Measurements from ENCODE around the gene HIC1. TPM values are rescaled to one million over a fixed set of nuclear protein-coding genes. Genes with fewer than 3 reads are reported as not detected.

HIC1 gene
- total and polyA plus RNA-seq, 9 of the 15 experiments (the other 6 are each of a cell fraction or from before 2014, with no cell fraction given), result 0.01 to 2.5 (median 0.18) TPM

- TF ChIP-seq E4F1 (CRISPR knock-in tag; IDR thresholded peaks at IDR 0.05; ENCODE audit: borderline replicate concordance) (no peak), CTCF (IDR thresholded peaks at IDR 0.05 in 2 of 3, conservative IDR thresholded peaks at IDR 0.05 in 1 of 3; ENCODE audit: insufficient read depth in 2 of 3, low read depth in 1 of 3, low read length in 3 of 3) (peak; percentile 34 to 62 (median 50); a peak in 5 of 6 replicates), HNRNPLL (IDR thresholded peaks at IDR 0.05; ENCODE audit: low read depth, low read length, poor library complexity, severe bottlenecking) (no peak), GABPB1 (CRISPR knock-in tag; IDR thresholded peaks at IDR 0.05) (peak; percentile 42; the same call in 1 of the 2 replicates), SMARCC2 (IDR thresholded peaks at IDR 0.05; ENCODE audit: low read depth) (no peak), FOSL1 (tag; conservative IDR thresholded peaks at IDR 0.05) (peak; percentile 37; the same call in 1 of the 2 replicates), REST (IDR thresholded peaks at IDR 0.05; ENCODE audit: borderline replicate concordance) (peak; percentile 33; the same call in 1 of the 2 replicates), REST (CRISPR knock-in tag; IDR thresholded peaks at IDR 0.05; ENCODE audit: low read depth) (no peak), E2F6 (IDR thresholded peaks at IDR 0.05; ENCODE audit: borderline replicate concordance in 1 of 2, extremely low read depth in 1 of 2, insufficient read depth in 1 of 2, insufficient read length in 1 of 2, low read depth in 1 of 2, low read length in 1 of 2, poor library complexity in 1 of 2, severe bottlenecking in 1 of 2) (peak in 1 of 2 experiments; percentile 38), NRF1 (conservative IDR thresholded peaks at IDR 0.05 in 1 of 2, IDR thresholded peaks at IDR 0.05 in 1 of 2) (peak; percentile 30 to 63)
Observed at GRCh38 chr17:2053380-2054261, 1.3 kb upstream of the HIC1 start (continued).

Data from K562 (cell line).